GF-D8 (cell line): Measurements from ENCODE around the gene GDAP2.
A peak's percentile ranks its signal among the peaks of the same experiment; 100 is the strongest.
"Not testable (repeated sequence)": the region's sequence is repeated elsewhere in the genome, so short reads cannot be mapped to it uniquely, and the experiment has no call there.

Experiments used
- DNase-seq: peaks from one replicate; lab custom pipeline; 2025; lab: John Stamatoyannopoulos, UW

Gene GDAP2

GRCh38 chr1:117929343-117930172 lies at the start of gene GDAP2, which contains the start of gene WDR3:
TSS of gene GDAP2 (minus strand) at chr1:117929621. CDS start at chr1:117920357, 9,264 bp downstream.
TSS of gene WDR3 (plus strand) at chr1:117929739. CDS start at chr1:117933320, 3,581 bp downstream.
- DNase-seq: peak; percentile 93

- DNase-seq: no peak
Observed at GRCh38 chr1:117976381-117976780, 47.0 kb upstream of the GDAP2 start.

GRCh38 chr1:117971777-117972176 lies 42.4 kb upstream of the GDAP2 start:
- DNase-seq: no peak

- no peak for DNase-seq
Observed at GRCh38 chr1:117970252-117970651, 40.8 kb upstream of the GDAP2 start.

GRCh38 chr1:117967881-117968280 lies 38.5 kb upstream of the GDAP2 start:
- peak; percentile 5 for DNase-seq

- peak; percentile 22 for DNase-seq
Observed at GRCh38 chr1:117967477-117967876, 38.1 kb upstream of the GDAP2 start.

- no peak for DNase-seq
Observed at GRCh38 chr1:117964290-117965038, 35.0 kb upstream of the GDAP2 start.

- DNase-seq: no peak
Observed at GRCh38 chr1:117959364-117959763, 29.9 kb upstream of the GDAP2 start.

GRCh38 chr1:117952386-117952785 lies 23.0 kb upstream of the GDAP2 start:
- no peak for DNase-seq

- DNase-seq: no peak
Observed at GRCh38 chr1:117942293-117942692, 12.9 kb upstream of the GDAP2 start.

- DNase-seq: no peak
Observed at GRCh38 chr1:117933769-117934168, 4.3 kb upstream of the GDAP2 start.

GRCh38 chr1:117932576-117932975 lies 3.2 kb upstream of the GDAP2 start:
- DNase-seq: no peak

GRCh38 chr1:117930484-117930883 lies 1.1 kb upstream of the GDAP2 start:
- DNase-seq: no peak

- DNase-seq: no peak
Observed at GRCh38 chr1:117930173-117930447, 689 bp upstream of the GDAP2 start.

GRCh38 chr1:117928881-117929342 lies 509 bp downstream of the GDAP2 start:
- DNase-seq: peak; percentile 21

GRCh38 chr1:117925981-117926380 lies 3.4 kb downstream of the GDAP2 start:
- DNase-seq: no peak

- not testable (repeated sequence) for DNase-seq
Observed at GRCh38 chr1:117922717-117923116, 6.7 kb downstream of the GDAP2 start.

GRCh38 chr1:117921991-117922390 lies 7.4 kb downstream of the GDAP2 start:
- no peak for DNase-seq

GRCh38 chr1:117919376-117919775 lies 10.0 kb downstream of the GDAP2 start:
- no peak for DNase-seq

GRCh38 chr1:117911051-117911450 lies 18.4 kb downstream of the GDAP2 start:
- no peak for DNase-seq

GRCh38 chr1:117905019-117905418 lies 24.4 kb downstream of the GDAP2 start:
- DNase-seq: no peak

- DNase-seq: no peak
Observed at GRCh38 chr1:117904485-117904884, 24.9 kb downstream of the GDAP2 start.

- DNase-seq: no peak
Observed at GRCh38 chr1:117902944-117903343, 26.5 kb downstream of the GDAP2 start.
